Osteocyte (in vitro differentiated cells): ENCODE data around the gene SCGB2A2. TPM values are rescaled to one million over a fixed set of nuclear protein-coding genes. Genes with fewer than 3 reads are reported as not detected.

Experiments used
- DNase-seq: peaks from one replicate; pipeline ENCODE4 v3.0.0; 2021; ENCODE audit warnings: mixed read lengths; ENCODE audit not compliant: unreplicated experiment; ENCODE audit errors: extremely low spot score
- H3K27ac Mint-ChIP-seq: one replicate; pipeline ENCODE4 v1.8.0; 2021; ENCODE audit warnings: mild to moderate bottlenecking, mixed read lengths; ENCODE audit not compliant: unreplicated experiment
- H3K27me3 Mint-ChIP-seq: one replicate; pipeline ENCODE4 v1.8.0; 2021; ENCODE audit warnings: mixed read lengths; ENCODE audit not compliant: unreplicated experiment
- H3K36me3 Mint-ChIP-seq: one replicate; pipeline ENCODE4 v1.8.0; 2021; ENCODE audit warnings: mixed read lengths; ENCODE audit not compliant: unreplicated experiment
- H3K4me1 Mint-ChIP-seq: one replicate; pipeline ENCODE4 v1.8.0; 2021; ENCODE audit warnings: mixed read lengths; ENCODE audit not compliant: unreplicated experiment
- H3K4me3 Mint-ChIP-seq: one replicate; pipeline ENCODE4 v1.8.0; 2021; ENCODE audit warnings: mild to moderate bottlenecking, moderate library complexity, mixed read lengths; ENCODE audit not compliant: unreplicated experiment
- H3K9me3 Mint-ChIP-seq: one replicate; pipeline ENCODE4 v1.8.0; 2021; ENCODE audit warnings: mixed read lengths; ENCODE audit not compliant: unreplicated experiment
- CTCF ChIP-seq: fragments of 200-600 bp; sonication (generic); IDR thresholded peaks from 2 replicates; pipeline ENCODE4 v1.5.0; 2021; ENCODE audit warnings: antibody characterized with exemption, mild to moderate bottlenecking, moderate library complexity
- long read RNA-seq: library from polyadenylated mRNA; unstranded; transcript quantifications from one replicate; pipeline ENCODE4 v2.0.0, GENCODE V29; 2021
- total RNA-seq: library from RNA; stranded (reverse); gene quantifications from 2 replicates; pipeline ENCODE4 v1.2.1, GENCODE V29; 2021

SCGB2A2 gene
- total RNA-seq = not detected in 2 replicates
- long read RNA-seq = 0 reads

DNA sequence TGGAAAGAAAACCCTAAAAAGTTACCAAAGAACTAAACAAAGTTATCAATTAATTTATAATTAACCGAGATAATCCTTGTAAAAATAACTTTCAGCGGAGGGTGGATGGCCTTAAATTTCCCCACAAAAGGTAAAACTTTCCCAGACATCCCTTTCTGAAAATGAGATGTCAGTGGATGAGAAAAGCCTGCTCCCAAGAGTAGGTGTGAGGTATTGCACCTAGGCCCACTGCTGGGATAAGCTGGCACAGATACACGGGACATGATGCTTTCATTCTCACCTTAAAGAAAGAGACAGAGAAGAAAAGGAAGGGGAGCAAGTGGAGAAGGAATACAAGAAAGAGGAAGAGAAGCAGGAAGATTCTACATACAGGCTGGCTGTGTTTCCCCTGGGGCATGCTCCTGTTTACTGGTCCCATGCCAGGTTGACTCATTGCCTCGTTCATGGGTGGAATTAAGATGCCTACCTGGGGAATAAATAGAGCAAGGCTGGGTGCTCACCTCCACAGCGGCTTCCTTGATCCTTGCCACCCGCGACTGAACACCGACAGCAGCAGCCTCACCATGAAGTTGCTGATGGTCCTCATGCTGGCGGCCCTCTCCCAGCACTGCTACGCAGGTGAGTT lies at the start of gene SCGB2A2:
Gene SCGB2A2, plus strand, starts transcription at position 505 of the 625 bp plus-strand sequence. Its CDS starts 59 bp downstream, at position 564.
- no peaks in the 10 kb centered on the region for H3K36me3 Mint-ChIP-seq
- H3K27ac Mint-ChIP-seq = no peak within 1 kb of the TSS
- no peak within 1 kb of the TSS for H3K4me3 Mint-ChIP-seq
- no peak for TF ChIP-seq CTCF
- no peaks in the 10 kb centered on the region for H3K9me3 Mint-ChIP-seq
- H3K4me1 Mint-ChIP-seq = no peaks in the 10 kb centered on the region
- no peak for DNase-seq
- peaks cover 36% of the 10 kb centered on the region for H3K27me3 Mint-ChIP-seq

DNA sequence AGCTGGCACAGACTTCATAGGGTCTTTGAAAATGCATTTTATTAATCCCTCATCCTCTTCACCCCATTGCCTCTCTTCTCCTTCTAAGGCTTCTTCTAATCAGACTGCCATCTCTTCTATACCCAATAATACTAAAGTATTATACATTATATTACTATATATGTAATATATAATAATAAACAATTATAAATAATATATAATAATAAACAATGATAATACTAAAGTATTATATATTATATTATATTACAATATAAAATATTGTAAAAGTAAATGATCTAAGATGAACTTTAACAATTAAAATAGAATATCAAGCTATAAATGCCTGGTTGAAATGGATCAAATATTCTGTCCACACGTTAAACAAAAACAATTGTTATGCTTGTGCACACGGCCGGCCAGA lies 48.5 kb upstream of the SCGB2A2 start:
- peaks cover 36% of the 10 kb centered on the region for H3K27me3 Mint-ChIP-seq
- H3K36me3 Mint-ChIP-seq = peaks cover 2% of the 10 kb centered on the region
- no peak overlapping the region for H3K4me3 Mint-ChIP-seq
- H3K4me1 Mint-ChIP-seq = no peaks in the 10 kb centered on the region
- no peak for DNase-seq
- TF ChIP-seq CTCF = no peak
- peaks cover 39% of the 10 kb centered on the region for H3K9me3 Mint-ChIP-seq
- H3K27ac Mint-ChIP-seq = no peak overlapping the region

DNA sequence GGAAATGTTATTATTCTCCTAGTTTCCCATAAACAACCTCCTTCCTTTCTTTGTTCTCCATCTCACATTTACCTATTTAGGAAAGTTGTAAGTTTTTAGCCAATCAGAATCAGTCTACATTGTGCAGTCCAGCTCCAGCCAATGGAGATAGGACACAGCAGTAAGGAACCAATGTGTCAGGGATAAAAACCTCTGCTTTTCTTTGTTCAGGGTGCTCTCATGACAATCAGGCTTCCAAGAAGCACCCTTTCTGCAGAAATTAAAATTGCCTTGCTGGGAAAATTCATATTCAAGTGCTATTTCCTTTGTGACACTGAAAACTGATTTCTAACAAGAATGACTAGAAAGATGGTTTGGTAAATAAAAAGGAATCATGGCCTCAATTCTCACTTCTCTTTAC lies 46.9 kb upstream of the SCGB2A2 start:
- no peak for TF ChIP-seq CTCF
- peaks cover 21% of the 10 kb centered on the region for H3K27me3 Mint-ChIP-seq
- no peak overlapping the region for H3K27ac Mint-ChIP-seq
- no peaks in the 10 kb centered on the region for H3K4me1 Mint-ChIP-seq
- peaks cover 2% of the 10 kb centered on the region for H3K36me3 Mint-ChIP-seq
- H3K9me3 Mint-ChIP-seq = peaks cover 39% of the 10 kb centered on the region
- DNase-seq = no peak
- no peak overlapping the region for H3K4me3 Mint-ChIP-seq

- H3K36me3 Mint-ChIP-seq = no peaks in the 10 kb centered on the region
These were observed 36.2 kb upstream of the SCGB2A2 start for GRCh38 chr11:62233730-62234129.

GRCh38 chr11:62236187-62236586 lies 33.8 kb upstream of the SCGB2A2 start:
- H3K27ac Mint-ChIP-seq = no peak overlapping the region
- no peaks in the 10 kb centered on the region for H3K9me3 Mint-ChIP-seq
- DNase-seq = no peak
- H3K36me3 Mint-ChIP-seq = no peaks in the 10 kb centered on the region
- peaks cover 36% of the 10 kb centered on the region for H3K27me3 Mint-ChIP-seq
- H3K4me3 Mint-ChIP-seq = no peak overlapping the region
- H3K4me1 Mint-ChIP-seq = no peaks in the 10 kb centered on the region
- no peak for TF ChIP-seq CTCF

More at GRCh38 chr11:62233730-62234129, 36.2 kb upstream of the SCGB2A2 start:
- Mint-ChIP-seq H3K27ac (no peak overlapping the region), H3K27me3 (peaks cover 35% of the 10 kb centered on the region), H3K4me3 (no peak overlapping the region), H3K9me3 (no peaks in the 10 kb centered on the region), H3K4me1 (no peaks in the 10 kb centered on the region)
- TF ChIP-seq CTCF = no peak
- DNase-seq = no peak
